Fibroblast of skin of left quadriceps (primary cell): ENCODE measurements around the gene ZNF408.
A peak's percentile ranks its signal among the peaks of the same experiment; 100 is the strongest.
"Not testable (repeated sequence)": the region's sequence is repeated elsewhere in the genome, so short reads cannot be mapped to it uniquely, and the experiment has no call there.

Source experiments
- DNase-seq, 2 experiments: peaks; one replicate each; pipeline ENCODE4 v3.0.0-alpha.2; 2013; ENCODE audit warnings: low read depth in 2 of 2

The ZNF408 gene

GRCh38 chr11:46700241-46701077 is at the start of gene ZNF408, which contains the start of gene ARHGAP1:
ZNF408 (plus strand) TSS chr11:46701031; CDS start chr11:46701048, 17 bp downstream.
ARHGAP1 (minus strand) TSS chr11:46700619; CDS start chr11:46696107, 4,512 bp downstream.
- DNase-seq: peak; percentile 96

GRCh38 chr11:46655631-46656030 is 45.2 kb upstream of the ZNF408 start:
- no peak for DNase-seq

- no peak for DNase-seq
Measured at GRCh38 chr11:46657186-46657585, 43.6 kb upstream of the ZNF408 start.

GRCh38 chr11:46658259-46658658 is 42.6 kb upstream of the ZNF408 start:
- DNase-seq: peak in 1 of 2 experiments; percentile 34

- DNase-seq: no peak
Measured at GRCh38 chr11:46659908-46660307, 40.9 kb upstream of the ZNF408 start.

GRCh38 chr11:46661836-46662235 is 39.0 kb upstream of the ZNF408 start:
- no peak for DNase-seq

- DNase-seq: no peak
Measured at GRCh38 chr11:46662366-46662765, 38.5 kb upstream of the ZNF408 start.

- DNase-seq: no peak
Measured at GRCh38 chr11:46663277-46663940, 37.4 kb upstream of the ZNF408 start.

- no peak for DNase-seq
Measured at GRCh38 chr11:46664612-46665011, 36.2 kb upstream of the ZNF408 start.

GRCh38 chr11:46665356-46665755 is 35.5 kb upstream of the ZNF408 start:
- DNase-seq: no peak

GRCh38 chr11:46666516-46666915 is 34.3 kb upstream of the ZNF408 start:
- DNase-seq: no peak

GRCh38 chr11:46667043-46667481 is 33.8 kb upstream of the ZNF408 start:
- DNase-seq: no peak

GRCh38 chr11:46668480-46669085 is 32.2 kb upstream of the ZNF408 start:
- DNase-seq: no peak

GRCh38 chr11:46669711-46670139 is 31.1 kb upstream of the ZNF408 start:
- DNase-seq: no peak

GRCh38 chr11:46670521-46670920 is 30.3 kb upstream of the ZNF408 start:
- DNase-seq: not testable (repeated sequence)

GRCh38 chr11:46671958-46672315 is 28.9 kb upstream of the ZNF408 start:
- no peak for DNase-seq

- DNase-seq: no peak
Measured at GRCh38 chr11:46672381-46672839, 28.4 kb upstream of the ZNF408 start.

GRCh38 chr11:46673713-46674462 is 26.9 kb upstream of the ZNF408 start:
- DNase-seq: no peak

- no peak for DNase-seq
Measured at GRCh38 chr11:46674463-46675287, 26.2 kb upstream of the ZNF408 start.

GRCh38 chr11:46675288-46675851 is 25.5 kb upstream of the ZNF408 start:
- DNase-seq: no peak
